ENCODE data around the gene NRG3. TPM values are rescaled to one million over a fixed set of nuclear protein-coding genes. Genes with fewer than 3 reads are reported as not detected.

Gene NRG3
- total RNA-seq, 1 donor from 2014 or later: 0.92 TPM

DNA sequence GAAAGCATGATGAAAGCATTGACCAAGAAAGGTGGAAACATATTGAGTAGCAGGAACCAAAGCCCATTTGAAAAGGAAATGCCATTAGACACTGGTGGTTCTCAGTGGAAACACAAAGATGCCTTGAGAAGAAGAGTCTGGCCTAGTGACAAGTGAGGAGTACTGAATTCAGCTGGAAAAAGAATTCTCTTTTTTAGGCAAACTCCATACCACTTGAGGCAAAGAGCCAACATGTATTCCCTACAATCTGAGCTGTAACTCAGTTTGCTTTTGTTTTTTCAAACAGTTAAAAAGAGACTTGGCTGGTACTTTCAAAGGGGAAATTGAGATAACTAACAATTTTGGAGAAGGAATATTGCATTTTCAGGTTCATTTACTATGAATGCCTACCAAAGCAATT, 624.0 kb downstream of the NRG3 start:
- TF ChIP-seq, protein P1, sequence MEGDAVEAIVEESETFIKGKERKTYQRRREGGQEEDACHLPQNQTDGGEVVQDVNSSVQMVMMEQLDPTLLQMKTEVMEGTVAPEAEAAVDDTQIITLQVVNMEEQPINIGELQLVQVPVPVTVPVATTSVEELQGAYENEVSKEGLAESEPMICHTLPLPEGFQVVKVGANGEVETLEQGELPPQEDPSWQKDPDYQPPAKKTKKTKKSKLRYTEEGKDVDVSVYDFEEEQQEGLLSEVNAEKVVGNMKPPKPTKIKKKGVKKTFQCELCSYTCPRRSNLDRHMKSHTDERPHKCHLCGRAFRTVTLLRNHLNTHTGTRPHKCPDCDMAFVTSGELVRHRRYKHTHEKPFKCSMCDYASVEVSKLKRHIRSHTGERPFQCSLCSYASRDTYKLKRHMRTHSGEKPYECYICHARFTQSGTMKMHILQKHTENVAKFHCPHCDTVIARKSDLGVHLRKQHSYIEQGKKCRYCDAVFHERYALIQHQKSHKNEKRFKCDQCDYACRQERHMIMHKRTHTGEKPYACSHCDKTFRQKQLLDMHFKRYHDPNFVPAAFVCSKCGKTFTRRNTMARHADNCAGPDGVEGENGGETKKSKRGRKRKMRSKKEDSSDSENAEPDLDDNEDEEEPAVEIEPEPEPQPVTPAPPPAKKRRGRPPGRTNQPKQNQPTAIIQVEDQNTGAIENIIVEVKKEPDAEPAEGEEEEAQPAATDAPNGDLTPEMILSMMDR (conservative IDR thresholded peaks at IDR 0.05; ENCODE audit: low read depth, low read length): no peak
- no peak overlapping the region for H3K4me3 ChIP-seq (ENCODE audit: low read depth, low read length)
- DNase-seq (ENCODE audit: low read depth): no peak

DNA sequence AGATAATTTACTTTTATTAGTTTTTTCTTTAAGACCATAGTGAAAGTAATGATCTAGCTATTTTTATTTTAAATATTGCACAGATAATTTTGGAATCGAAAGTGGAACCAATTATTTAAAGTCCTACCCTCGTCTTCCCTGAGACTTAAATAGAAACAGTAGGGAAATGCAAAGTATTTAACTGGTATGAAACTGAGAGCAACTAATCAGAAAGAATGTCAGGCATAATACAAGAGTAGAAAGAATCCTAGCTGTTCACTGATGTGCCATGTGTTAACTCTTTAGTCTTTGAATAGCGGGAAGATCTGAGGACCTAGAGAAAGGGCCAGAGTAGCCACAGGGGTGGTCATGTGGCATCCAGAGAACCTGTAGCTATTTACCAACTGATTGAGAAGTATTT, 630.0 kb downstream of the NRG3 start:
- no peak for DNase-seq (ENCODE audit: low read depth)
- TF ChIP-seq, protein P1 (conservative IDR thresholded peaks at IDR 0.05; ENCODE audit: low read depth, low read length): no peak
- H3K4me3 ChIP-seq (ENCODE audit: low read depth, low read length): no peak overlapping the region

DNA sequence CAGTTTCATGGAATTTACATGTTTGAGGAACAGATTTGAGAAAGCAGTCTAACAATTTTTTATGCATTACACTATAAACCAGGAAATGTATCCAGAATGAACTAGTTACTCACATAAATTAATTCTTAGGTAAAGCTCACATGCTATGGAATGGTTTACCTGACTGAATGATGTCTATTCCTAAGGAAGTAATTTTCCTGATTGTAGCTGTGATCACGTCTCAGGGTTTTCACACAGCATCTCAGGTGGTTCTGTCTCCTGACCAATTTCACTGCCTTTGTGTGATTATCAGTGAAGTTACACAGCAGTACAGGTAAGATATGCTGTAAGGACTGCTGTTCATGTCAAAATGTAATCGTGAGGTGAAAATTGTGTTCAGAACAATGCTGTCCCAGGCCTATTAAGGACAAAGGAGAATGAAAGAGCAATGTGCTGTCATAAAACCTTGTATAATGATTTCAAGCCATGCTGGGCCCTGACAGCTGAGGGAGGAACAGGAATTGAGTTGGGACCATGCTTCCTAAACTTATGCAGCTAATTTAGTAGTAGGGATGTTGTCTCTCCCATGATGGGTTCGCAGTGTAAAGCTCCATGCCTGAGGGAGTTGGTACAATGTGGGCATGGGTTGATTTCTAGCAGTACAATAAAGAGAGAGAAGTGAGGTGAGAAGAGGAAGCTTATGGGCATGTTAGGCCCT, 631.8 kb downstream of the NRG3 start:
- TF ChIP-seq, protein P1 (conservative IDR thresholded peaks at IDR 0.05; ENCODE audit: low read depth, low read length): no peak
- no peak for DNase-seq (ENCODE audit: low read depth)
- no peak overlapping the region for H3K4me3 ChIP-seq (ENCODE audit: low read depth, low read length)

DNA sequence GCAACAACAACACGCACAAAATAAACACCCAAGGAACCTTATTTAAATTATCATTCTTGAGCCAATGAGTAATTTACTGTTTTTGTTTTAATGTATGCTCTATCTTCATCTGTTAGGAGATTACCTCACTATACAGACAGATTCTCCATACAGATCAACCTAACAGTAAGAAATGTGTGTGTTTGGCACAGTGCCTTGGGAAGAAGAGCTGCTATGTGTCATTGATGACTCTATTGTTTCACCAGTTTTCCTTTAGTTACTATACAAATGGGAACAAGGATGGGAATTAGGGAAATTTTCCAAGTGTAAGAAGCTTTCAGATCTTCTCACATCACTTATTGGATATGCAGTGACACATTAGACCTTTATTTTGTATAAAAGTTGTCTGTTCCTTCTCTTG, 640.3 kb downstream of the NRG3 start:
- TF ChIP-seq, protein P1 (conservative IDR thresholded peaks at IDR 0.05; ENCODE audit: low read depth, low read length): no peak
- DNase-seq (ENCODE audit: low read depth): no peak
- no peak overlapping the region for H3K4me3 ChIP-seq (ENCODE audit: low read depth, low read length)

DNA sequence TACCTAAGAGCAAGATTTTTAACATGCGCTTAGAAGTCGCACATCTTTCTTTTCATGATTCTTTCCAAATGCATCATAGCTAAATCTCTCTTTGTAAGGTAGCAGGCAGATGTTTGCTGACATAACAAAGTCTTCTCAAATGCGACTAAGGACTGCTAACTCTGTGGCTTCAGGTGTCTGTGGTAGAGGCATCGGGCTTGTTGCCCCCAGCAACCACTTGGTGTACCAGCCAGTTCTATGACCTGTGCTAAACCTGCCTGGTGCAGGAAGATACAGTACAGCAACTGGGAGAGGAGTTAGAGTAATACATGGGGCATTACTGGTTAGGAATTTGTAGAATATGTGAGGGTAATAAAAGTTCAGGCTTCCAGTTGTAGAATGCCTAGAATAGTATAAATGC, 654.1 kb downstream of the NRG3 start:
- TF ChIP-seq, protein P1 (conservative IDR thresholded peaks at IDR 0.05; ENCODE audit: low read depth, low read length): no peak

DNA sequence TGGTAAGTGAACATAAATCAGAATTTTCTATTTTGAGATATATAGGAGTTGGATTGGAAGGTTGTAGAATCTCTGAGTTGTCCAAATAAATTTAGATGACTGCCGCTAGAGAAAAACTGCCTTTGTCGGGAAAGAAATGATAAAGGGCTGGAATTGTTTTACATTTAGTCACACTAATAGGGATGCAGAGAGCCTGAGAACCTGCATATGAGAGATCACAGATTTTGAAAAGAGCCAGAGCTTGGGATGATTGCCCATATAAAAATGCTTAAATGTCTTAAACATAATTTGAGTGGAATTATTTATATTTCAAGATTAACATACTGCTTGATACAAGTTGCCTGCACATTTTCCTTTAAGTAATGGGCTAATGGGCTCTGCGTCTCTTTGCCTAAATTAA, 660.5 kb downstream of the NRG3 start:
- TF ChIP-seq, protein P1 (conservative IDR thresholded peaks at IDR 0.05; ENCODE audit: low read depth, low read length): no peak
- H3K4me3 ChIP-seq (ENCODE audit: low read depth, low read length): no peak overlapping the region
- no peak for DNase-seq (ENCODE audit: low read depth)

More for the DNA sequence above, 654.1 kb downstream of the NRG3 start:
- DNase-seq (ENCODE audit: low read depth): no peak
- H3K4me3 ChIP-seq (ENCODE audit: low read depth, low read length): no peak overlapping the region

DNA sequence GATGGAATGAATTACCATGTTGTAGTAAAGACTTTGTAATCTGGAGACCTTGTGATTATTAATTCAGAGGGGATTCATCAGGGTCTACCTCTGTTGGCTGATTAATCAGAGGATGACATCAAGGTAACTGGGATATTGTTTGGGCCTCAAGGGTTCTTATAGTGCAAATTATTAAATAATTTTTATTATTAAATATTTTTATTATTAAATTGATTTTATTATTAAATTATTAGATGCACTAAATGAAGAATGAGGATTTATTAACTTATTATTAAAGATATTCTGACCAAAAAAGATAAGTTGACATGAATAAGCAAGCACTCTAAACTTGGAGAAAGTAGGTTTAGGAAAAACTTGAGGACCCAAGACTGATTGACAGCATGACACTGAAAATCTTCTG, 661.7 kb downstream of the NRG3 start:
- TF ChIP-seq, protein P1 (conservative IDR thresholded peaks at IDR 0.05; ENCODE audit: low read depth, low read length): no peak
- H3K4me3 ChIP-seq (ENCODE audit: low read depth, low read length): no peak overlapping the region
- no peak for DNase-seq (ENCODE audit: low read depth)
